Middle frontal gyrus (tissue), 1 donor: ENCODE results near the gene PKP4.

Experiments
- DNase-seq: peaks from one replicate; pipeline ENCODE4 v3.0.0-alpha.2; 2015; ENCODE audit warnings: low spot score; ENCODE audit errors: extremely low spot score

PKP4 gene

DNA sequence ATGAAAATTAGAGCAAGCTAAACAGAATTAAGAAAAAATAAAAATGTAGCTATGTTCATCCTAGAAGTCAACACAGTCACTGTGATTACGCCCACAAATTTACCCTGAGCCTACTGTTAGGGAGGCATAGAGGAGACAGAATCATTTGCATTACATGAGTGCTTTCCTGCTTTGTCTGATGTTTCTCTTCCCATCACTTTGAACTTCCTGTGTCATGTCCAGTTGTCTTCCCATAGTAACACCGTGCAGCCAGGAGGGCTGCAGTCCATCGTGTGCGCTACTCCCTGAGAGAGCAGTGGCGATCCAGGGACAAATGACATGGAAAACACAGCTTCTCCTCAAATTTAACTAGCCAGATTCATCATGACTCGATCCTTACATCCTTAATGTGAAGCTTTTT is 188.5 kb downstream of the PKP4 start:
- DNase-seq, result no peak

DNA sequence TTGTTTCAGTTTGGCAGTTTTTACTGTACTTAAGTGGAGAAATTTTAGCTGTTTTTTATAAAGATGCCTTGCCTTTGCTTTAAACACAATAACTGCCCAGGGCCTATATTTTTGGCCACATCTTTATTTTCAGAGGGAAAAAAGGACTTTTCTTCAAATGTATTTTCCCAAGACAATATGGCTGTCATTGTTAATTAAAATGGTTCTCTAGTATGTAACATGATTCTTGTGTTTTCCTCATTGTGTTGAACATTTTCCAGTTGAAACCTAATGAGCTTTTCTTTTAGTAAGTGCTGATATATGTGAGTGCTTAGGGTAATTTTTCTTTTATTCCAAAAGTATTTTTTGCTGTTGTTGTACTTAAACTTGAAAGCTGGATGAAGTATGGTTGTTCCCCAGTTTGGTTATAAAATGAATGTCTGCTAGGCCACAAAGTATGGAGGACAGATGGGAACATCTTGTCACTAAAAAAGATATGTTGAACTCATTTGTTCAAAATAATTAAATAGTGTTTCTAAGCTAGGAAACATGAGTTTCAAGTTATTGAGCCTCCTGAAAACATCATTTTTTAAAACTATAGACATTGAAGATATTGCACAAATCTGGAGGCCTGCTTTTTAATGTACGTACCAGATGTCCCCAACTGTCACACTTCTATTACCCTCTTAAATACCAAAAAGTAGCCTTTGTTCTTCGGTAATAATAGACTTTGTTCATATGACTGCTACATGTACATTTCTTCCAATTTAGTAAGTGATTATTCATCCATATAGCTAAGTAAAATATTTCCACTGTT is 190.9 kb downstream of the PKP4 start:
- no peak for DNase-seq

DNA sequence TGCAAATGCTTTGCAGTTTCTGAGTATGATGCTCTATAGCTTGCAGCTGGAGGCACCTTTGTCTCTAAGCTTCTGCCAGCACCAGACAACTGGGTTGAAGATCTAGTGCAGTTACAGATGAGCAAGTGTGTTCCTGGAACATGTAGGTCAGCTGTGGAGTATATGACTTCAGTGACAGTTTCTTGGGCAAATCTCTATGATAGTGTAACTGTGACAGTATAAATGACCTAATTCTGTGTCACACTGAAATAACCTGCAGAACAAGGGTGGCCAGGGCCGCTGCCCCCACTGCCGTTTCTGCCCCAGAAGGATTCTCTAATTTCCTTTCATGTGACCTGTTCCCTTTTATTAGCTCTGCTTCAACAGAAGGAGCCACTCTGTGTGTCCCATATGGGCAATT is 193.1 kb downstream of the PKP4 start:
- DNase-seq, result no peak

GRCh38 chr2:158650646-158651357 is 194.1 kb downstream of the PKP4 start:
- no peak for DNase-seq

DNA sequence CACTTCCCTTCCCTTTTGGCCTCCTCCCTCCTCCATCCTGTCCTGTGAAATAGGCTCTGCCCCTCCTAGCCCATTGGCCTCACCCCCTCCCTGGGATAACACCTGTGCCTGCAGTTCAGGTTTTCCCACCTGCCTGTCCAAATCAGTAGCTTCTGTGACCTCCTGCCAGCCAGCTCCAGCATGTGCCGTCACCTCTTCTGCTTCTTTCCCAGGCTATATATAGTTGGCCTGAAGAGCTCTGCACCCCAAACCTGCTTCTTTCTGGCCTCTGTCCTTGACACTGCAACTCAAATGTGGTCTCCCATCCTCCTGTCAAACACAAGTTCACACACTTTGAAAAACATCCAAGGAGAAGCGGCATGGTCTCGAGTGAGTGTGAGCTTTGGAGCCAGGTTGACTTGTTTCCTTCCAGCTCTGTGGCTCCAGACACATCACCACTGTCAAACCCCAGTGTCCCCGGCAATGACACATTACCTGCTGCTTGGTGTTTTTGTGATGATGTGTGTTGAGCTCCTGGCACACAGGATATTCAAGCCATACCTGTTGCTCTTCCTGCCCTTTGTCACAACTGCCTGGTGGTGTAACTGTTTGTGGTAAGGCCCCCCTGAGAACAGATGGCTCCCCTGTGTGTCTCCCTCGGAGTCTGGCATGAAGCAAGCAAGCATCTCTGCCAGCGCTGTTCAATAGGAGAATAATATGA is 194.8 kb downstream of the PKP4 start:
- no peak for DNase-seq

- DNase-seq, result no peak
Observed at GRCh38 chr2:158655628-158656027, 198.9 kb downstream of the PKP4 start.

GRCh38 chr2:158656492-158657229 is 199.9 kb downstream of the PKP4 start:
- DNase-seq, result no peak

DNA sequence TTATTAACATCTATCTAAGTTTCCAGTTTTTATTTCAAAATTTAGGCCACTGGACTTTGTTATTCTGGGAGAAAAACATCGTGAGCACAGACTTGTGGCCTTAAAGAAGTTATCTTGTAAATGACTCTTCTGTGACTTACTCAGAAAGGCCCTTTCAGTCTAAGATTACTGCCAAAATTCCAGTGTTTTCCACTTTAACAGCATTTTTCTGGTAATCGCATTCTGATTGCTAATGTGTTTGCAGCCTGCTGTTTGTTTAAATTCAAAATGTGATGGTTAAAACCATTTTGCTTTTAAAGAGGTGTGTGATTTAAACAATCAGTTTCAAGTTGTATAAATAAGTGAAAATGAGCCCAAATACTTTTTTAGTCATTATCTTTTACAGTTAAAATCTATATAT is 201.6 kb downstream of the PKP4 start:
- DNase-seq, result no peak

DNA sequence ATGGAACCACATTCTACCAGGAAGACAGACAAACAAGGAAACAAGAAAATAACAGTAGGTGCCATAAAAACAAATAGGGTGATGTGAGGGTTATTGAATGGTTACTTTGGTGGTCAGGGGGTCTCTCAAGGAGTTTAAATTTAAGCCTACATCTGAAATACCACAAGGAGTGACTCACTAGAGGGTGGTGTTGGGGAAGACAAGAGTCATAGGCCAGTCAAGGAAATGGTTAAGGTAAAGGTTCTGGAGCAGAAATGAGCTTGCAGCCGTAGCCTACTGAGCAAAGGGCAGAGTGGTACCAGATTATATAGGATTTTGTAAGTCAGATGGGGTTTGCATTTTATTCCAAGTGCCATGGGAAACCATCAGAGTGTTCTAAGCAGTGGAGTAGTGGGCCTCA is 202.7 kb downstream of the PKP4 start:
- no peak for DNase-seq

GRCh38 chr2:158661231-158661630 is 204.5 kb downstream of the PKP4 start:
- DNase-seq, result no peak

DNA sequence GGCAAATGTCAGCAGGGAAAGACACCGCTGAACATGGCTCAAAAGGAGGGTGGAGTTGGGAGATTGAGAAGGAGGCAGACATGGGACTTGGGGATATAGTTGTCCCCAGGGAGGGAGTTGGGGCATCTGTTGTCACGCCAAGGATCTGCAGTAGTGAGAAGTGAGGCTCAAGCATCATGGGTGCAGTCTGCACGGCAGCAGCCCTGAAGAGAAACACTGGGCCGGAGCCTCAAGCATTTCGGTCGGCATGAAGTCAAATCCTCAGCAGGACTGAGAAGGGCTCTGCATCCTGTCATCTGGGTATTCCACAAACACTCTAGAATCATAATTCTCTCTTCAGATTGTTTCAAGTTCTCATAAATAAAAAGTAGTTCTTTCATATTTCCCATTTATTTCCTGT is 205.7 kb downstream of the PKP4 start:
- DNase-seq, result no peak

DNA sequence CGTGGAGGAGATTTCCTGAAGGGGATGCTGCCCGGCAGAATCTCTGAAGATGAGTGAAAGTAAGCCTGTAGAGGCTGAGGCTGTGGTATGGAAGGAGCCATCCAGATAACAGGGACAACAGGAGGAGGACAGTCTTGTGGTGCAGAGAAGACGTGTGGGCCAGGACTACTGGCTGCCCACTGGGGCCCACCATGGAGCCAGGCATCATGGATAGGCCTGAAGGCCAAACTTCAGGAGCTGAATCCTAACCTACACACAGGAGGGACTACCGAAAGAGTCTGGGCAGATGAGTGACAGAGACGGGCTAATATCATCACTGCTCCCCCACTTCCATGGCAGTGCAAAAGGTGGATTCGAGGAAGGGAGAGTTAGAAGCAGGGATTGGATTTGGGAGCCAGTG is 207.0 kb downstream of the PKP4 start:
- DNase-seq, result no peak

- peak; percentile 13 for DNase-seq
Observed at GRCh38 chr2:158664987-158665386, 208.2 kb downstream of the PKP4 start.

- no peak for DNase-seq
Observed at GRCh38 chr2:158665536-158666302, 209.0 kb downstream of the PKP4 start.

GRCh38 chr2:158666969-158667368 is 210.2 kb downstream of the PKP4 start:
- DNase-seq, result no peak

GRCh38 chr2:158667586-158667985 is 210.8 kb downstream of the PKP4 start:
- no peak for DNase-seq

DNA sequence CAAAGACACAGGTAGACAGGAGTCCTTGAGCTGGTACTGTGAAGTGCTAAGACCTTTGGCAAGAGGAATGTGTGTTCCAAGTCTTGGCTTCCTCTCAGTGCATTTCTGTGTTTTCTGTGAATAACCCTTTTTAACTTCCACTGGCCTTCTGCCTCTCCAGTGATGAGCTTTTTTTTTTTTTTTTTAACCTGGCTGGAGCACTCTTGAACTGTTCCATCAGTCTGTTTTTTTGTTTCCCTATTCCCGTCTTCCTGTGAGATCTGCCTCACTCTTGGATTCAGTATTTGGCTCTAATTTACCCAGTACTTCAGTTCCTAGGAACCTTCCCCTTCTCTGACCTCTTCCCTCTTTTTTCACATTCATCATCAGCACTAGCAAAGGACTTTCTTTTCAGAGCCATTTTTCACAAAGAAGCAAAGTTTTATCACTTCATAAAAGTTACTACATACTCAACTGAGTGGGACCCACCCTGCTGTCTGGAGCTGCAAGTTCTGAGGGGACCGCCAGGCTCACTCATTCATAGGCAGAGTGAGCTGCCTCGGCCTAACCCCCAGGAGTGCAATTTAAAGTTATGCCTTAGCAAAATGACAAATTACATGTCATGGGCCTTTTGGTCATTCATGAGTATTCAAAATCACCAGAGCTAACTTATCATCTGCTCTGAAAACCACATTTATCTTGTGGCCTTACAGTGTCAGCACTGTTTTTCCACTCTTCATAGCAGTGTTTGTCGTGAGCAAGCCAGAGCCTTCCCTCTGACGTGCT is 211.4 kb downstream of the PKP4 start:
- no peak for DNase-seq

DNA sequence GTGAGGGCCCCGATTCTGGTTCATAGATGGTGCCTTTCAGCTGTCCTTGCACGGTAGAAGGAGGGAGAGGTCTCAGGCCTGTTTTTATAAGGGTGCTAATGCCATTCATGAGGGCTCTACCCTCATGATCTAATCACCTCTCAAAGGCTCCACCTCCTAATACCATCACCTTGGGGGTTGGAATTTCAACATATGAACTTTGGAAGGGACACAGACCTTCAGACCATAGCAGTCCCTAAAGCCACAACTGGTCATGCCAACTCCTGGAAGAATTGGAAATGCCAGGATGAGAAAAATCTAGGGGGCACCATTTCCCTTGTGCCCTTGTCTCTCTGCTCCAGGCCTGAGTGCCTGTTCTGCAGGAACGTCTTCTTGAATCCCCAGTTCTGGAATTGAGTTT is 213.5 kb downstream of the PKP4 start:
- DNase-seq, result no peak

- DNase-seq, result no peak
Observed at GRCh38 chr2:158671360-158672245, 214.9 kb downstream of the PKP4 start.
